Measurements from ENCODE around the gene RAB11A.

- no peak for TF ChIP-seq SMC3 (conservative IDR thresholded peaks at IDR 0.05; ENCODE audit: poor library complexity)
- no peak for TF ChIP-seq RAD21 (conservative IDR thresholded peaks at IDR 0.05)
- TF ChIP-seq EZH2 (IDR thresholded peaks at IDR 0.05; ENCODE audit: borderline replicate concordance, insufficient read depth, low read length, poor library complexity, severe bottlenecking) = no peak
- TF ChIP-seq CTCF (IDR thresholded peaks at IDR 0.05; ENCODE audit: poor library complexity, severe bottlenecking) = no peak
- TF ChIP-seq POLR2AphosphoS5 (IDR thresholded peaks at IDR 0.05) = no peak
- no peak for TF ChIP-seq TAF1 (IDR thresholded peaks at IDR 0.05; ENCODE audit: low read depth)
- no peak for TF ChIP-seq EP300 (conservative IDR thresholded peaks at IDR 0.05; ENCODE audit: poor library complexity, severe bottlenecking)
- no peak for TF ChIP-seq MXI1 (conservative IDR thresholded peaks at IDR 0.05; ENCODE audit: poor library complexity, severe bottlenecking)
These were observed 40.7 kb upstream of the RAB11A start for GRCh38 chr15:65828585-65828984.
